Activated CD8-positive, alpha-beta T cell treated with anti-CD3 and anti-CD28 coated beads for 36 hours (primary cell): ENCODE measurements around the gene USP38. TPM values are rescaled to one million over a fixed set of nuclear protein-coding genes. Genes with fewer than 3 reads are reported as not detected.

Experiments used
- ATAC-seq: fragments of 200-7000 bp; cut with Tn5 transposase; one replicate; pipeline ENCODE4 v1.10.0; 2021; ENCODE audit warnings: mild to moderate bottlenecking, moderate library complexity
- CTCF ChIA-PET: fragments of 350-600 bp; sonication (Branson Sonifier 250); formaldehyde crosslinking; loops from one replicate; lab custom pipeline; 2021; ENCODE audit warnings: antibody characterized with exemption; lab: Charles Lee
- POLR2A ChIA-PET: fragments of 350-600 bp; sonication (Branson Sonifier 250); formaldehyde crosslinking; loops from one replicate; lab custom pipeline; 2021; ENCODE audit warnings: antibody characterized with exemption; lab: Charles Lee
- DNase-seq: peaks from one replicate; pipeline ENCODE4 v3.0.0-alpha.2; 2020
- H3K27ac Mint-ChIP-seq: one replicate; pipeline ENCODE4 v1.8.0; 2021; ENCODE audit warnings: mild to moderate bottlenecking, mixed read lengths
- H3K27me3 Mint-ChIP-seq: one replicate; pipeline ENCODE4 v1.8.0; 2021; ENCODE audit warnings: mixed read lengths
- H3K36me3 Mint-ChIP-seq: one replicate; pipeline ENCODE4 v1.8.0; 2021; ENCODE audit warnings: low read depth, mixed read lengths
- H3K4me1 Mint-ChIP-seq: one replicate; pipeline ENCODE4 v1.8.0; 2021; ENCODE audit warnings: low read depth, mixed read lengths
- H3K4me3 Mint-ChIP-seq: one replicate; pipeline ENCODE4 v1.8.0; 2021; ENCODE audit warnings: mild to moderate bottlenecking, moderate library complexity, mixed read lengths
- H3K9me3 Mint-ChIP-seq: one replicate; pipeline ENCODE4 v1.8.0; 2021; ENCODE audit warnings: mixed read lengths
- intact Hi-C: fragments of 100-400 bp; cut with micrococcal nuclease; formaldehyde crosslinking; loops from one replicate; pipeline ENCODE4 v1.10.0; 2022
- total RNA-seq, 2 experiments: library from RNA; stranded (reverse); gene quantifications; one replicate each; pipeline ENCODE4 v1.2.3, GENCODE V29; 2021
- TF ChIP-seq, protein P1 (sequence below): fragments of 200-600 bp; IDR thresholded peaks from one replicate; pipeline ENCODE4 v1.8.0; 2022; ENCODE audit warnings: antibody characterized with exemption, mild to moderate bottlenecking

USP38 gene
- total RNA-seq, 2 experiments from 2014 or later = 16.8 to 18.5 TPM

DNA sequence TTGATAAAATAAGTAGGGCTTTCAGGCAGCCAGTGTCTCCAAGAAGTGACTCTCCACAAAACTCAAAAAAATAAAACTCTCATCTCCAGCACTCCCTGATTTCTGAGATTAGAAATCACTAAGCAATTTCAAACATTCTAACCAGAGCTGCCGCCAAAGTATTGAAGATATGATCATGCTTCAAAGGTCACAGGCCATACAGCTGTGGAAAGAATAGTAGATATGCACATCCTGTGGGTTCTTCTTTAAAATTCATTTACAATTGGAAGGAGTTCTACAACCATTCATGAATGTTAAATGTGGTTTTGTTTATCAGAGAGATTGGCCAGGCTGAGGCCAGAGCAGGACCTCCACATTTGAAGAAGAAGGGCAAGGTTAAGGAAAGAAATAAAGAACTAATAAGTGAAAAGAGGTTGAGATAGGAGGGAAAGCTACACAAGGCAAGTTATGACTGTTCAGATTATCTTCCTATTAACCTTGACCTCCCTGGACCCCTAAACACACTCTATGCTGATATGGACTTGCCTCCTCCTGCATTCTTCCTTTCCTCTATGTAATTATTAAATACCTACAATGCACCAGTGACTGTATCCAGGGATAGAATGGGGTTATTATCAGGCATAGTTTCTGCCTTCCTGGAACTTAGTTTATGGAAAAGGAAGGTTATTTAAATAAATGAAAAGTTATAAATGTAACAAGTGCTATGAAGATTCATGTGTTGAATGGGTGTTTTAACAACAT is 56.4 kb downstream of the USP38 start:
- Mint-ChIP-seq H3K27ac (no peak overlapping the region), H3K27me3 (no peaks in the 10 kb centered on the region), H3K36me3 (no peaks in the 10 kb centered on the region), H3K9me3 (peaks cover 2% of the 10 kb centered on the region), H3K4me3 (no peak overlapping the region), H3K4me1 (no peaks in the 10 kb centered on the region)
- DNase-seq = no peak
- intact Hi-C loops = no loop called here
- CTCF ChIA-PET = no interaction called here
- POLR2A ChIA-PET = interaction anchor here (0.6 kb wide), 1 partner anchor 161 kb away, joined by 3 read pairs; no protein-coding TSS in a partner anchor
- no peak for ATAC-seq
- TF ChIP-seq, protein P1, sequence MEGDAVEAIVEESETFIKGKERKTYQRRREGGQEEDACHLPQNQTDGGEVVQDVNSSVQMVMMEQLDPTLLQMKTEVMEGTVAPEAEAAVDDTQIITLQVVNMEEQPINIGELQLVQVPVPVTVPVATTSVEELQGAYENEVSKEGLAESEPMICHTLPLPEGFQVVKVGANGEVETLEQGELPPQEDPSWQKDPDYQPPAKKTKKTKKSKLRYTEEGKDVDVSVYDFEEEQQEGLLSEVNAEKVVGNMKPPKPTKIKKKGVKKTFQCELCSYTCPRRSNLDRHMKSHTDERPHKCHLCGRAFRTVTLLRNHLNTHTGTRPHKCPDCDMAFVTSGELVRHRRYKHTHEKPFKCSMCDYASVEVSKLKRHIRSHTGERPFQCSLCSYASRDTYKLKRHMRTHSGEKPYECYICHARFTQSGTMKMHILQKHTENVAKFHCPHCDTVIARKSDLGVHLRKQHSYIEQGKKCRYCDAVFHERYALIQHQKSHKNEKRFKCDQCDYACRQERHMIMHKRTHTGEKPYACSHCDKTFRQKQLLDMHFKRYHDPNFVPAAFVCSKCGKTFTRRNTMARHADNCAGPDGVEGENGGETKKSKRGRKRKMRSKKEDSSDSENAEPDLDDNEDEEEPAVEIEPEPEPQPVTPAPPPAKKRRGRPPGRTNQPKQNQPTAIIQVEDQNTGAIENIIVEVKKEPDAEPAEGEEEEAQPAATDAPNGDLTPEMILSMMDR = no peak

DNA sequence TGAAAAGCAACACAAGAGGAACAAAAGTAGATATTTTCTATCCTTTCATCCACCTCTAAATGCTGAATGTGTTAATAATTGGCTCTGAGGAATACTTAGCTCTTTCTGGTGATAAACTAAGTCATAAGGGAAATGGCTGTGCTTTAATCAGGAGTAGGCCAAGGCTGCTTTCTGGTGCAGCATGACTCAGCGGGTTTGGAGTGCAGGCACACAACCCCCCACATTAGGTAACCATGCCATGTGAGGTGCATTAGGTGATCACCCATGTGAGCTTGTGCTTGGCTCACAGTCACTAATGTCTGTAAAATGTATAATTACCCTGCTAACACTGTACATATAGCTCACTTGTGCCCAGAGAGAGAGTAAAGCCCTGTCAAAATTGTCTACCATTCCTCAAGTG is 57.2 kb downstream of the USP38 start:
- TF ChIP-seq, protein P1 = no peak
- intact Hi-C loops = no loop called here
- Mint-ChIP-seq H3K4me1 (no peaks in the 10 kb centered on the region), H3K27ac (no peak overlapping the region), H3K27me3 (no peaks in the 10 kb centered on the region), H3K4me3 (no peak overlapping the region), H3K9me3 (peaks cover 2% of the 10 kb centered on the region), H3K36me3 (no peaks in the 10 kb centered on the region)
- DNase-seq (no peak), ATAC-seq (no peak)
- ChIA-PET CTCF (no interaction called here), POLR2A (interaction anchor here (0.6 to 0.7 kb wide), 2 partner anchors 161 to 1110 kb away, joined by 3 read pairs; no protein-coding TSS in a partner anchor)

GRCh38 chr4:143243041-143243440 is 58.3 kb downstream of the USP38 start:
- Mint-ChIP-seq H3K4me1 (no peaks in the 10 kb centered on the region), H3K36me3 (no peaks in the 10 kb centered on the region), H3K27ac (no peak overlapping the region), H3K4me3 (no peak overlapping the region), H3K27me3 (no peaks in the 10 kb centered on the region), H3K9me3 (peaks cover 2% of the 10 kb centered on the region)
- TF ChIP-seq, protein P1 = no peak
- DNase-seq (no peak), ATAC-seq (no peak)
- POLR2A ChIA-PET = no interaction called here
- CTCF ChIA-PET = interaction anchor here (0.8 kb wide), 1 partner anchor 10 kb away, joined by 3 read pairs; no protein-coding TSS in a partner anchor
- intact Hi-C loops = no loop called here

GRCh38 chr4:143246977-143247376 is 62.3 kb downstream of the USP38 start:
- TF ChIP-seq, protein P1 = no peak
- Mint-ChIP-seq H3K4me1 (no peaks in the 10 kb centered on the region), H3K27ac (no peak overlapping the region), H3K36me3 (no peaks in the 10 kb centered on the region), H3K9me3 (peaks cover under 1% of the 10 kb centered on the region), H3K27me3 (no peaks in the 10 kb centered on the region), H3K4me3 (no peak overlapping the region)
- POLR2A ChIA-PET = no interaction called here
- intact Hi-C loops = no loop called here
- ATAC-seq = no peak
- no peak for DNase-seq
- CTCF ChIA-PET = no interaction called here

- ATAC-seq (no peak), DNase-seq (no peak)
- intact Hi-C loops = no loop called here
- ChIA-PET POLR2A (no interaction called here), CTCF (no interaction called here)
- Mint-ChIP-seq H3K27ac (no peak overlapping the region), H3K27me3 (no peaks in the 10 kb centered on the region), H3K9me3 (no peaks in the 10 kb centered on the region), H3K36me3 (no peaks in the 10 kb centered on the region), H3K4me1 (no peaks in the 10 kb centered on the region), H3K4me3 (no peak overlapping the region)
- TF ChIP-seq, protein P1 = no peak
These were observed 63.1 kb downstream of the USP38 start for GRCh38 chr4:143247866-143248265.
